Choroid plexus epithelial cell (primary cell): ENCODE measurements around the gene SH2D2A.
A peak's percentile ranks its signal among the peaks of the same experiment; 100 is the strongest.

Experiments used
- DNase-seq: peaks from one replicate; pipeline ENCODE4 v3.0.0-alpha.2; 2010; ENCODE audit warnings: low read depth
- H3K4me3 ChIP-seq: 2 replicates; pipeline ENCODE4 v1.5.1; 2011; ENCODE audit warnings: low read depth, mild to moderate bottlenecking, control low read depth, low read length, moderate library complexity
- TF ChIP-seq, protein P1 (sequence below): conservative IDR thresholded peaks from 2 replicates; pipeline ENCODE4 v1.5.1; 2011; ENCODE audit warnings: low read depth, mild to moderate bottlenecking, control low read depth, inconsistent platforms, low read length, moderate library complexity

Gene SH2D2A

DNA sequence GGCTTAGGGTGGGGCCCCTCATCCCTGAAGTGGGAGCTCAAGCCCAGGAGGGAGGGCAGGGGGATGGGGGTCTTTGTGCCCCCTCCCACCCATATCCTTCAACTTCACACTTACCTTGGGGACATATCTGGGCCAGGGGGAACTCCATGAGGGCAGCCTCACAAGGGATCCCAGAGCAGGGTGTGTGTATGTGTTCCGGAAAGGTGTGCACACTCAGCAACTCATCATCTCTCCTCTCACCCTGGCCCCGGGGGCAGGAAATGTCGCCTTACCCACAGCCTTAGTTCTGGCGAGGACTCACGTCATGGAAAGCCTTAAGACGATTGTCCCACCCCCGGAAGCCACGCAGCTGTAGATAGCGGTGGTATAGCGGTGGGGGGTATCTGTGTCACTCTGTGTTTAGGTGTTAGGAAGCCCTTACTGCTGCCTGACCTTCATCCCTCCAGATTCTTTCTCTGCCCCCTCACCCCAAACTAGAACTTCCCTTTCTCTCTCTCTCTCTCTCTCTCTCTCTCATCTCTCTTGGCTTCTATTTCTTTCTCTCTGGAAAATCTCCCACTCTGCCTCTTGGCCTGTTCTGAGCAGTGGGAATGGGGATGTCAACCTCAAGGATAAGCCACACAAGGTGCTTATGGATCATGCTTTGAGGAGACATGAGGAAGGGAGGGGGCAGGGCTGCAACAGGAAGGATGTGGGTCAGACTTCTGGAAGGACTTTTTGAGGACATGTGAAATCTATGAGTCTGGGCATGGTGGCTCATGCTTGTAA lies at the start of gene SH2D2A:
Gene SH2D2A (minus strand): TSS at position 288 of the 768 bp plus-strand sequence. CDS start 140 bp downstream, at position 148.
- peak; percentile 74 for DNase-seq
- TF ChIP-seq, protein P1, sequence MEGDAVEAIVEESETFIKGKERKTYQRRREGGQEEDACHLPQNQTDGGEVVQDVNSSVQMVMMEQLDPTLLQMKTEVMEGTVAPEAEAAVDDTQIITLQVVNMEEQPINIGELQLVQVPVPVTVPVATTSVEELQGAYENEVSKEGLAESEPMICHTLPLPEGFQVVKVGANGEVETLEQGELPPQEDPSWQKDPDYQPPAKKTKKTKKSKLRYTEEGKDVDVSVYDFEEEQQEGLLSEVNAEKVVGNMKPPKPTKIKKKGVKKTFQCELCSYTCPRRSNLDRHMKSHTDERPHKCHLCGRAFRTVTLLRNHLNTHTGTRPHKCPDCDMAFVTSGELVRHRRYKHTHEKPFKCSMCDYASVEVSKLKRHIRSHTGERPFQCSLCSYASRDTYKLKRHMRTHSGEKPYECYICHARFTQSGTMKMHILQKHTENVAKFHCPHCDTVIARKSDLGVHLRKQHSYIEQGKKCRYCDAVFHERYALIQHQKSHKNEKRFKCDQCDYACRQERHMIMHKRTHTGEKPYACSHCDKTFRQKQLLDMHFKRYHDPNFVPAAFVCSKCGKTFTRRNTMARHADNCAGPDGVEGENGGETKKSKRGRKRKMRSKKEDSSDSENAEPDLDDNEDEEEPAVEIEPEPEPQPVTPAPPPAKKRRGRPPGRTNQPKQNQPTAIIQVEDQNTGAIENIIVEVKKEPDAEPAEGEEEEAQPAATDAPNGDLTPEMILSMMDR: no peak

GRCh38 chr1:156865865-156866248 lies 49.2 kb upstream of the SH2D2A start:
- TF ChIP-seq, protein P1: no peak
- H3K4me3 ChIP-seq: no peak overlapping the region
- no peak for DNase-seq

More for the DNA sequence above, at the start of gene SH2D2A:
- H3K4me3 ChIP-seq: no peak within 1 kb of the TSS

DNA sequence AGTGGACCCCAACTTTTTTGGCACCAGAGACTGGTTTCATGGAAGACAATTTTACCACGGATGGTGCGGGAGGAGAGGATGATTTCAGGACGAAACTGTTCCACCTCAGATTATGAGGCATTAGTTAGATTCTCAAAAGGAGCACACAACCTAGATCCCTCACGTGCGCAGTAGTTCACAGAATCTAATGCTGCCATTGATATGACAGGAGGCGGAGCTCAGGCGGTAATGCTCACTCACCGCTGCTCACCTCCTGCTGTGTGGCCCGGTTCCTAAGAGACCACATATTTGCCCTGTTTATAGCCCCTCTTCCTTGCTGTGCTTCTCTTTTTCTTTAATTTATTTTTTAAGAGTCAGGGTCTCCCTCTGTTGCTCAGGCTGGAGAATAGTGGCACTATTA lies 48.6 kb upstream of the SH2D2A start:
- no peak overlapping the region for H3K4me3 ChIP-seq
- TF ChIP-seq, protein P1: no peak
- DNase-seq: no peak

DNA sequence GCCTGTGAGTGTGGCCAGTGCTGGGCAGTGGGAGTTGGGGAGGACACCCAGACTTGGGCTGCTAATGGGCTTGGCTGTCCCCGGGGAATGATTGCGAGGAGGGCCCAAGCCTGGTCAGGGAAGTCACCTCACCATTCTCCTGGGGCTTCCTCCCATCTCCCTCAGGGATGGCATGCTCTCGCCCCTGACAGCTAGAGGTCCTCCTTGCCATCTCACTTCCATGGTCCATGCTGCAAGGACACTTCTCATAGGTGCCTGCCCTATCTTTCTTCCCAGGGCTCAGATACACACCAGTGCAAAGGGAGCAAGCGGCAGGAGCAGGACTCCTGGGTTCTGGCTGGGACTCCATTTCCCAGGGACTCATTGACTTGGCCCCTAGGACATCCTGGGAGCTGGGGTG lies 48.1 kb upstream of the SH2D2A start:
- no peak overlapping the region for H3K4me3 ChIP-seq
- no peak for DNase-seq
- TF ChIP-seq, protein P1: no peak

DNA sequence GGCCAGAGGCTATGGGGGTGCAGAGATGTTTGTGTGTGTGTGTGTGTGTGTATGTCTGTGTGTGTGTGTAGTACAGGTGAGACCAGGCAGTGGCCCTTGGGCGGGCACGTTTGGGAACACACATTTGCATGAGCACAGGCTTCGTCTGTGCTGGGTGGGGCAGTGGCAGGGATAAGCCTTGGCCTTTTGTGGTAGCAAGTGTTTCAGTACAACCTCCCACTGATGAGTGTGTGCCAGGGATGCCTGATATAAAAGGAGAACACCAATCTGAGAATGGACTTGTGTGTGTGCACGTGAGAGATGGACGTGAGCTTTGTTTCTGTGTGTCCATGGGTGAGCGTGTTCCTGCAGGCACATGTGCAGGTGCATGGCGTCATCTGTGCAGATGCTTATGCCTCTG lies 47.0 kb upstream of the SH2D2A start:
- TF ChIP-seq, protein P1: no peak
- no peak for DNase-seq
- no peak overlapping the region for H3K4me3 ChIP-seq

GRCh38 chr1:156862997-156863599 lies 46.5 kb upstream of the SH2D2A start:
- H3K4me3 ChIP-seq: no peak overlapping the region
- no peak for DNase-seq
- TF ChIP-seq, protein P1: no peak
